ENCODE data around the gene CMTM2. TPM values are rescaled to one million over a fixed set of nuclear protein-coding genes. Genes with fewer than 3 reads are reported as not detected.
A peak's percentile ranks its signal among the peaks of the same experiment; 100 is the strongest.

Gene CMTM2
- total and polyA plus RNA-seq, 9 of the 15 experiments (the other 6 are each of a cell fraction or from before 2014, with no cell fraction given), result not detected

DNA sequence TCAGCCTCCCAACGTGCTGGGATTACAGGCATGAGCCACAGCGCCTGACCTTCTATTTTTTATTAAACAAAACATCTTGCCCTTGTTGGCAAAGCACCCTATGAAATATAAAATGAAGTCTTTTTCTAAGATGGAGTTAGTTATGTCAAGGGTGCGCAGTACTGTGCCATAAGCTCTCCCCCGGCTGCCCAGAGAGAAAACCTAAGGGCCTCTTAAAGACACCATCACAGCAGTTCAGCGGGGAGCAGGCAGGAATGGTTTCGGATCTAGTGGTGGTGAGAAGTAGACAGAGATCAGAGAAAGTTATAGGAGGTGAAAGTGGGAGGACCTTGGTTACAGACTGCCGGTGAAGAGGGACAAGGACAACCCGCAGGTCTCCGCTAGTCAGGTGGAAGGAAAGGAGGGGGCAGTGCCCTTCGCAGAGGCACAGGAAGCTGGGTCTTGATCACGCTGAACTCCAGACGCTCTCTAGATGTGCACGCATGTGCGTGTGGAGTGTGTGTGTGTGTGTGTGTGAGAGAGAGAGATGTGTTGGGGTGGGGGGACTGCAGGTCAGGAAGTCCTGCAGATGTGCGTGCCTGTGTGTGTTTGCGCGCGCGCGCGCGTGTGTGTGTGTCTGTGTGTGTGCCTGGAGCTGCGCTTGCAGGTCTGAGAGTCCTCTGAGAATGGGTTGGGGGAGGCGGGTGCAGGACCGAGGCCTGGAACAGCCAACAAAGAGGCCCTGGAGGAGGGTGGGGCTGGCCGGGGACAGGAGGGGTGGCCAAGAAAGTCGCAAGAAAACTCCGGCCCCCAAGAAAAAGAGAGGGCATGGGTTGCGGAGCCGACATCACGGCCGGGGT is 24.5 kb downstream of the CMTM2 start (continued):
- TF ChIP-seq ZBTB33 (CRISPR knock-in tag; IDR thresholded peaks at IDR 0.05), result 0 out of 2 replicates have a peak, but pooled peaks have one; percentile 8
- TF ChIP-seq, protein P1, sequence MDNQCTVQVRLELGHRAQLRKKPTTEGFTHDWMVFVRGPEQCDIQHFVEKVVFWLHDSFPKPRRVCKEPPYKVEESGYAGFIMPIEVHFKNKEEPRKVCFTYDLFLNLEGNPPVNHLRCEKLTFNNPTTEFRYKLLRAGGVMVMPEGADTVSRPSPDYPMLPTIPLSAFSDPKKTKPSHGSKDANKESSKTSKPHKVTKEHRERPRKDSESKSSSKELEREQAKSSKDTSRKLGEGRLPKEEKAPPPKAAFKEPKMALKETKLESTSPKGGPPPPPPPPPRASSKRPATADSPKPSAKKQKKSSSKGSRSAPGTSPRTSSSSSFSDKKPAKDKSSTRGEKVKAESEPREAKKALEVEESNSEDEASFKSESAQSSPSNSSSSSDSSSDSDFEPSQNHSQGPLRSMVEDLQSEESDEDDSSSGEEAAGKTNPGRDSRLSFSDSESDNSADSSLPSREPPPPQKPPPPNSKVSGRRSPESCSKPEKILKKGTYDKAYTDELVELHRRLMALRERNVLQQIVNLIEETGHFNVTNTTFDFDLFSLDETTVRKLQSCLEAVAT (IDR thresholded peaks at IDR 0.05), result peak in 1 of 2 experiments; percentile 68; a peak in 1 of 4 replicates
- TF ChIP-seq CREBBP (IDR thresholded peaks at IDR 0.05; ENCODE audit: low read depth, low read length), result no peak
- TF ChIP-seq HSF4 (CRISPR knock-in tag; IDR thresholded peaks at IDR 0.05; ENCODE audit: borderline replicate concordance), result peak; percentile 51; the same call in 1 of the 2 replicates
- TF ChIP-seq, protein P2, sequence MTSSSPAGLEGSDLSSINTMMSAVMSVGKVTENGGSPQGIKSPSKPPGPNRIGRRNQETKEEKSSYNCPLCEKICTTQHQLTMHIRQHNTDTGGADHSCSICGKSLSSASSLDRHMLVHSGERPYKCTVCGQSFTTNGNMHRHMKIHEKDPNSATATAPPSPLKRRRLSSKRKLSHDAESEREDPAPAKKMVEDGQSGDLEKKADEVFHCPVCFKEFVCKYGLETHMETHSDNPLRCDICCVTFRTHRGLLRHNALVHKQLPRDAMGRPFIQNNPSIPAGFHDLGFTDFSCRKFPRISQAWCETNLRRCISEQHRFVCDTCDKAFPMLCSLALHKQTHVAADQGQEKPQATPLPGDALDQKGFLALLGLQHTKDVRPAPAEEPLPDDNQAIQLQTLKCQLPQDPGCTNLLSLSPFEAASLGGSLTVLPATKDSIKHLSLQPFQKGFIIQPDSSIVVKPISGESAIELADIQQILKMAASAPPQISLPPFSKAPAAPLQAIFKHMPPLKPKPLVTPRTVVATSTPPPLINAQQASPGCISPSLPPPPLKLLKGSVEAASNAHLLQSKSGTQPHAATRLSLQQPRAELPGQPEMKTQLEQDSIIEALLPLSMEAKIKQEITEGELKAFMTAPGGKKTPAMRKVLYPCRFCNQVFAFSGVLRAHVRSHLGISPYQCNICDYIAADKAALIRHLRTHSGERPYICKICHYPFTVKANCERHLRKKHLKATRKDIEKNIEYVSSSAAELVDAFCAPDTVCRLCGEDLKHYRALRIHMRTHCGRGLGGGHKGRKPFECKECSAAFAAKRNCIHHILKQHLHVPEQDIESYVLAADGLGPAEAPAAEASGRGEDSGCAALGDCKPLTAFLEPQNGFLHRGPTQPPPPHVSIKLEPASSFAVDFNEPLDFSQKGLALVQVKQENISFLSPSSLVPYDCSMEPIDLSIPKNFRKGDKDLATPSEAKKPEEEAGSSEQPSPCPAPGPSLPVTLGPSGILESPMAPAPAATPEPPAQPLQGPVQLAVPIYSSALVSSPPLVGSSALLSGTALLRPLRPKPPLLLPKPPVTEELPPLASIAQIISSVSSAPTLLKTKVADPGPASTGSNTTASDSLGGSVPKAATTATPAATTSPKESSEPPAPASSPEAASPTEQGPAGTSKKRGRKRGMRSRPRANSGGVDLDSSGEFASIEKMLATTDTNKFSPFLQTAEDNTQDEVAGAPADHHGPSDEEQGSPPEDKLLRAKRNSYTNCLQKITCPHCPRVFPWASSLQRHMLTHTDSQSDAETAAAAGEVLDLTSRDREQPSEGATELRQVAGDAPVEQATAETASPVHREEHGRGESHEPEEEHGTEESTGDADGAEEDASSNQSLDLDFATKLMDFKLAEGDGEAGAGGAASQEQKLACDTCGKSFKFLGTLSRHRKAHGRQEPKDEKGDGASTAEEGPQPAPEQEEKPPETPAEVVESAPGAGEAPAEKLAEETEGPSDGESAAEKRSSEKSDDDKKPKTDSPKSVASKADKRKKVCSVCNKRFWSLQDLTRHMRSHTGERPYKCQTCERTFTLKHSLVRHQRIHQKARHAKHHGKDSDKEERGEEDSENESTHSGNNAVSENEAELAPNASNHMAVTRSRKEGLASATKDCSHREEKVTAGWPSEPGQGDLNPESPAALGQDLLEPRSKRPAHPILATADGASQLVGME (CRISPR knock-in tag; IDR thresholded peaks at IDR 0.05), result no peak
- TF ChIP-seq ARID2 (IDR thresholded peaks at IDR 0.05), result no peak
- no peak for TF ChIP-seq RAD51 (IDR thresholded peaks at IDR 0.05; ENCODE audit: borderline replicate concordance, low read depth)
- TF ChIP-seq ZNF282 (CRISPR knock-in tag; IDR thresholded peaks at IDR 0.05), result no peak
- TF ChIP-seq ZC3H11A (IDR thresholded peaks at IDR 0.05; ENCODE audit: low read depth, low read length), result no peak
- TF ChIP-seq CC2D1A (IDR thresholded peaks at IDR 0.05), result no peak
- TF ChIP-seq SMARCA4 (IDR thresholded peaks at IDR 0.05), result peak; percentile 62; the same call in 1 of the 2 replicates
- TF ChIP-seq XRCC4 (IDR thresholded peaks at IDR 0.05; ENCODE audit: extremely low read depth, insufficient read depth, insufficient read length), result no peak
- no peak for TF ChIP-seq CEBPZ (IDR thresholded peaks at IDR 0.05; ENCODE audit: borderline replicate concordance, low read depth, low read length)

All from K562 (cell line).